Coronary artery (tissue), 2 donors: ENCODE measurements around the gene DLGAP3.

ENCODE experiments used
- DNase-seq: peaks from one replicate; pipeline ENCODE4 v3.0.0-alpha.2; 2017; ENCODE audit warnings: low spot score
- H3K27ac ChIP-seq, 2 donors: fragments of 200-600 bp; sonication (generic); one replicate each; pipeline ENCODE4 v1.5.1; 2016 to 2019
- H3K4me3 ChIP-seq: fragments of 200-600 bp; sonication (generic); 2 replicates; pipeline ENCODE4 v1.5.1; 2016; ENCODE audit warnings: mild to moderate bottlenecking, moderate library complexity
- TF ChIP-seq, protein P1 (sequence below): fragments of 200-600 bp; sonication (generic); IDR thresholded peaks from one replicate; pipeline ENCODE4 v1.5.1; 2019; ENCODE audit warnings: antibody characterized with exemption

DLGAP3 gene

GRCh38 chr1:34847094-34847493 lies 82.4 kb downstream of the DLGAP3 start:
- no peak overlapping the region for H3K4me3 ChIP-seq
- H3K27ac ChIP-seq: peak overlapping the region in 1 of 2 donors; percentile 12
- DNase-seq: no peak
- TF ChIP-seq, protein P1, sequence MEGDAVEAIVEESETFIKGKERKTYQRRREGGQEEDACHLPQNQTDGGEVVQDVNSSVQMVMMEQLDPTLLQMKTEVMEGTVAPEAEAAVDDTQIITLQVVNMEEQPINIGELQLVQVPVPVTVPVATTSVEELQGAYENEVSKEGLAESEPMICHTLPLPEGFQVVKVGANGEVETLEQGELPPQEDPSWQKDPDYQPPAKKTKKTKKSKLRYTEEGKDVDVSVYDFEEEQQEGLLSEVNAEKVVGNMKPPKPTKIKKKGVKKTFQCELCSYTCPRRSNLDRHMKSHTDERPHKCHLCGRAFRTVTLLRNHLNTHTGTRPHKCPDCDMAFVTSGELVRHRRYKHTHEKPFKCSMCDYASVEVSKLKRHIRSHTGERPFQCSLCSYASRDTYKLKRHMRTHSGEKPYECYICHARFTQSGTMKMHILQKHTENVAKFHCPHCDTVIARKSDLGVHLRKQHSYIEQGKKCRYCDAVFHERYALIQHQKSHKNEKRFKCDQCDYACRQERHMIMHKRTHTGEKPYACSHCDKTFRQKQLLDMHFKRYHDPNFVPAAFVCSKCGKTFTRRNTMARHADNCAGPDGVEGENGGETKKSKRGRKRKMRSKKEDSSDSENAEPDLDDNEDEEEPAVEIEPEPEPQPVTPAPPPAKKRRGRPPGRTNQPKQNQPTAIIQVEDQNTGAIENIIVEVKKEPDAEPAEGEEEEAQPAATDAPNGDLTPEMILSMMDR: no peak

DNA sequence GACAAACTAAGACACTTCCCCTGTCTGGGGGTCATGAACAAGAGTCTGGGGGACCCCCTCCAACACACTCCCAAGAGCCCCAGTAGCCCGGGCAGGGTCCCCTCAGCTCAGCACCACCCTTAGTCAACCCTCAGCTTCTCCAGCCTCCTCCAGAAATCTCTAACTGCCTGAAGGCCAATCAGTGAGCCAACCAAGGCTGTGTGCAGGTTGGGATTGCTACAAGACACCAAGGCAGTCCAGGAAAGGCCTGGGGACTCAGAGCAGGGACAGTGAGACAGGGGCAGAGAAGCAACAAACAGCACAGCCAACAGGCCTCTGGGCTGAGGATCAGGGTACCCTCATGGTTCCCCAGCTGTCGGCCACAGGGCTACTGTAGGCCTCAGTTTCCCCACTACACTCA lies 83.2 kb downstream of the DLGAP3 start:
- no peak for DNase-seq
- Histone ChIP-seq H3K4me3 (no peak overlapping the region), H3K27ac (peak overlapping the region in 1 of 2 donors; percentile 32)
- TF ChIP-seq, protein P1: no peak

DNA sequence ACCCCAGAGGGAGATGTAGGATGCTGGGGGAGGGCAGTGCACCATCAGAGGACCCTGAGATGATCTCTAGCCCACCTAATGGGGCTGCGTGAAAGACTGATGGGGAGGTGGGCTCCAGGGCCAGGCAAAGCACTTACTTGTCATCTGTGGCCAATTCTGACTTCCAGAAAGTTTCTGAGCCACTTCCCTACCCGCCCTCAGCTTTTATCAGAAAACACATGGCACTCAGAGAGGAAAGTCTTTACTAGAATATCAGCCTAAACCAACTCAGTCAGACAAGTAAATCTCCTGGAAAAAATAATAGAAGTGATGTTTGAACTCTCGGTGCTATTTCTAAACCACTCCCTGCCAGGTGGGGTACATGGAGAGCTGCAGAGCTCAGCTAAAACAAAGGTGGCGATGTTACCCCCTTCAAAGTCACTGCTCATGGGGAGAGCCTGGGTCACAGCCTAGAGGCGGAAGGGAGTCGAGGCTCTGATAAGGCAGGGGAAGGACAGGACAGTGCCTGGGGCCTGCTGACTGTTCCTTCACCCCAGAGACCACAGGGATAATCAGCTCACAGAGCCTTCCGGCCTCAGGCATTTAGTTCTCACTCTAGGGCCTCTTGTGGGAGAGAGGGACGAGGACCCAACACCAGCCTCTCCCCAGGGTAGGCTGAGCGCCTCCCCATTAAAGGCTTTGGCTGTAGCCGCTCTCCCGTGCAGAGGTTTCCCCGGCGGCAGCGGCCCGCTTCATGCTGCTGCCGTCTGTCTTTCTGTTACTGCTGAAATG lies 84.1 kb downstream of the DLGAP3 start:
- TF ChIP-seq, protein P1: no peak
- Histone ChIP-seq H3K27ac (peak overlapping the region in 1 of 2 donors; percentile 35), H3K4me3 (no peak overlapping the region)
- no peak for DNase-seq

DNA sequence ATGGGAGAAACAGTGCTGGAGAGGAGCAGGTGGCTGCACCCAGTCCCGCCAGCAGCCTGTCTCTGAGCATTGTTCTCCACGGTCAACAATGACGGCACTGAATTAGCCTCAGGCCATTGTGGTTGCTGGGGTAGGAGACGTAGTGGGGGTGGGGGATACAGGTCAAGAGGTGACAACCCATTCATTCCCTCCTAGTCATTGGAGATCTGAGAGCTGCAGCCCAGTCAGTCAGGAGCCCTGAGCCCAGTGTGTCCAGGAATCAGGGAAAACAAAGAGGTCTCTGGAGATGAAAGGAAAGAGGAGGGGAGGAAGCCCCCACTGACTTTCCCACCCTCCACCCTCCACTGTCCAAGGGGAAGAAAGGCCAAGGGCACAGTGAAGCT lies 85.2 kb downstream of the DLGAP3 start:
- peak overlapping the region in 1 of 2 donors; percentile 41 for H3K27ac ChIP-seq
- TF ChIP-seq, protein P1: no peak
- no peak overlapping the region for H3K4me3 ChIP-seq
- DNase-seq: no peak

- no peak overlapping the region for H3K4me3 ChIP-seq
- H3K27ac ChIP-seq: peak overlapping the region in 1 of 2 donors; percentile 41
- no peak for DNase-seq
- TF ChIP-seq, protein P1: no peak
These were observed 85.8 kb downstream of the DLGAP3 start for GRCh38 chr1:34843392-34844251.

GRCh38 chr1:34842952-34843371 lies 86.5 kb downstream of the DLGAP3 start:
- no peak overlapping the region for H3K4me3 ChIP-seq

More at GRCh38 chr1:34842952-34843371, 86.5 kb downstream of the DLGAP3 start:
- peak; percentile 35 for DNase-seq
- TF ChIP-seq, protein P1: no peak
- no peak overlapping the region for H3K27ac ChIP-seq
